A204.1 (cell line): ENCODE data around the gene TPSB2.
"Not testable (repeated sequence)": the region's sequence is repeated elsewhere in the genome, so short reads cannot be mapped to it uniquely, and the experiment has no call there.

Source experiments
- FAIRE-seq: peaks from 2 replicates; lab custom pipeline; 2012; peaks lifted over from hg19 to GRCh38; lab: Jason Lieb, UNC

Gene TPSB2

GRCh38 chr16:1240436-1240835, 10.5 kb upstream of the TPSB2 start, which contains the start of gene TPSAB1:
Gene TPSAB1 (plus strand): TSS chr16:1240705. CDS start chr16:1240939, 234 bp downstream.
- not testable (repeated sequence) for FAIRE-seq

- not testable (repeated sequence) for FAIRE-seq
These were observed 9.6 kb upstream of the TPSB2 start for GRCh38 chr16:1239575-1239974.

GRCh38 chr16:1238909-1239308, 8.9 kb upstream of the TPSB2 start:
- not testable (repeated sequence) for FAIRE-seq

- no peak for FAIRE-seq
These were observed 8.0 kb upstream of the TPSB2 start for GRCh38 chr16:1237990-1238389.

DNA sequence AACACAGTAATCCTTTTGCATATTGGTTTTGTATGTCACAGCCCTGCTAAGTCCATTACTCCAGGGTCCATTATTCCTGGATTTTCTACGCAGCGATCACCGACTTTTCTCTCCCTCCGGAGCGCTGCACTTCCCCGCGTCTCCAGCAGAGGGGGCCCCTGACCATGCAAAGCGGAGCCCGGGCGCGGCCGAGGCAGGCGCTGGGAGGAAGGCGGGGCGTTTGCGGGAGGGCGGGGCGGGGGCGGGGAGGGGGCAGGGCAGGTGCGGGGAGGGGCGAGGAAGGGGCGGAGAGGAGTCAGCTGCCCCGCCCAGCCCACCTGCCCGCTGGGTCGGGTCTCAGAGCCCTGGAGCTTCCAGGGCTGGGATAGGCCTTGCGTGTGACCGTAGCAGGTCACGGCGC, 6.7 kb upstream of the TPSB2 start:
- not testable (repeated sequence) for FAIRE-seq

GRCh38 chr16:1232049-1232748, 2.2 kb upstream of the TPSB2 start:
- FAIRE-seq, result not testable (repeated sequence)

DNA sequence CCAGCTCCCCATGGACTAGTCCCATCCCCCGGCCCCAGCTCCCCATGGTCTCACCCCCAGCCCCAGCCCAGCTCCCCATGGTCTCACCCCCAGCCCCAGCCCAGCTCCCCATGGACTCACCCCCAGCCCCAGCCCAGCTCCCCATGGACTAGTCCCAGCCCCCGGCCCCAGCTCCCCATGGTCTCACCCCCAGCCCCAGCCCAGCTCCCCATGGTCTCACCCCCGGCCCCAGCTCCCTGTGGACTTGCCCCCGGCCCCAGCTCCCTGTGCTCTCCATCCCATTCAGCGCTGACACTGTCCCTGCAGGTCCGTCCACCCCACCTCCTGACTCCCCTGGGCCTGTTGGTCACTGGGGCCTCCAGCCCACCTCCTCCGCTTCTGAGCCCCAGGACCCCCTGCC, 1.3 kb upstream of the TPSB2 start:
- not testable (repeated sequence) for FAIRE-seq

DNA sequence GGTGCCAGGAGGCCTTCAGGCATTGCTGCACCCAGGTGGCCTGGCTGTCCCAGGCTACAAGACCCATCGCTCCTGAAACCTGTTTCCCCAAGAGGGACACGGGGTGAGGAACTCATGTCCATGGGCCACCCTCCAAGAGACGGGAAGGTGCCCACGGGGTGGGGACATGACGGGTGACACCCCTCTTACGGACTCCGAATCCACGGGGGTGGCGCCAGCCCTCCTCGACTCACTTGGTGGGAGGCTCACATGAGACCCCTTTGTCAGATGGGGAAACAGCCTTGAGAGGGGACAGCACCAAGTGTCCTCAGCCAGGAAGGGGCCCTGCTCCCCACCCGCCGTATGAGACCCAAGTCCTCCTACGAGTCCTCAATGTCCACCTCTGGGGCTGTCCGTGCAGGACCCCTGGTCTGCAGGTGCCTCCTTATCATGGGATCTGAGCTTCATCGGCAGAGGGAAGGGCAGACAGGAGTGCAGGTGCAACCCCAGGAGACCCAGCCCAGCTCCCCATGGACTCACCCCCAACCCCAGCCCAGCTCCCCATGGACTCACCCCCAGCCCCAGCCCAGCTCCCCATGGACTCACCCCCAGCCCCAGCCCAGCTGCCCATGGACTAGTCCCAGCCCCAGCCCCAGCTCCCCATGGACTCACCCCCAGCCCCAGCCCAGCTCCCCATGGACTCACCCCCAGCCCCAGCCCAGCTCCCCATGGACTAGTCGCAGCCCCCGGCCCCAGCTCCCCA, 658 bp upstream of the TPSB2 start:
- FAIRE-seq, result not testable (repeated sequence)

DNA sequence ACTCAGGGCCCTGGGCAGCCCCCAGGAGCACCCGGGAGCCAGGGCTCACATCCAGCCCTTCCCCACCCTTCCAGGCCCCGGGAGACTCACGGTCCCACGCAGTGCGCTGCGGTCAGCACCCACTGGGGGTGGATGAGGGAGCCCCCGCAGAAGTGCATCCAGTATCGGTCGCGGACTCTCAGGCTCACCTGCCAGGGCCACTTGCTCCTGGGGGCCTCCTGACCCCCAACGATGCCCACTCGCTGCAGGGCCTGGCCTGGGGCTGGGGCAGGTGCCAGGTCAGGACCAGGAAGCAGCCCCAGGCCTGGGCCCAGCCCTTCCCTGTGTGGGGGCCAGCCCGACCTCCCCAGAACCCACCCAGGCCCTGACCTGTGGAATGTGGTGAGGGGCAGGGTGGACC, 508 bp downstream of the TPSB2 start:
- not testable (repeated sequence) for FAIRE-seq

- FAIRE-seq, result not testable (repeated sequence)
These were observed 1.8 kb downstream of the TPSB2 start for GRCh38 chr16:1228227-1228626.

GRCh38 chr16:1226692-1227091, 3.3 kb downstream of the TPSB2 start:
- not testable (repeated sequence) for FAIRE-seq

DNA sequence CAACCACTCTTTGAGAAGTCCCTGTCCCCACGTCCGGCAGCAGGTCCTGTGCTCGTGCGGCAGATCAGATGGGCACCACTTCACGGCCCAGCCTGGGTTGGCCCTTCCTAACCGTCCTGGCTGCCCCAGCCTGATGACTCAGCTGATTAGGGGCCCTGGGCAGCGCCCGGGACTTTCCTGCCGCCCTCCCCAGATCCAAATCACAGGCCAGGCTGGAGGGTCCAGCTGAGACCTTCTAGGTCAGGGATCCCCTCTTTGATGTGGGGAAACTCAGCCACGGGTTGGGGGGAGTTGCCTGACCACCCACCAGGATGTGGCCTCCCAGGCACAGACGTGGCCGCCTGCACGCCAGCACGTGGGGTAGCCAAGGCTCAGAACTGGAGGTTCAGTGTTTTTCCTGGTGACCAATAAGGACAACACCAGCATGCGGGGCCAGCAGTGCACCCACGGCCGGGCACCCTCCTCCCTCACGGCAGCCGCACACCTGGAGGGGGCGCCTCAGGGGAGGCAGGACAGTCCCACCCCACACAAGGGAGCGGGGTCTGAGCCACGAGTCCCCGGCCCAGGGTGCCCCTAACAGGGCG, 4.2 kb downstream of the TPSB2 start:
- not testable (repeated sequence) for FAIRE-seq

DNA sequence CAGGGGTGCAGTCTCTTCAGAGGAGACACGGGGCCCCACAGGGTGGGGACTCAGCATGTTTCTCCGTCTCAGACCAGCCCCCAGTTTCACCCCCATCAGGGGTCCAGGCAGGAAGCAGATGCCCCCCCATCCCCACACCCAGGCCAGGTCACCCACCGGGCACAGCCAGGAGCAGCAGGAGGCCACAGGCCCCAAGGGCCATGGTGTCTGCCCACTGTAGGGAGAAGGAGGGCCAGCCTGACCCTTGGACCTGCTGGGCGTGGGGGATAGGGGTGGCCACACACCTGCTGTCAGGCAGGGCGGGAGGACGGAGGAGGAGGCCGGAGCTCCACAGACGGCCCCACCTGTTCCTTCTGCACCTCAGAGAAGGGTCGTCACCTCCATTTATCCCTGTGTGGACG, 4.9 kb downstream of the TPSB2 start, which contains the start of gene TPSG1:
TSS of gene TPSG1 (minus strand) at position 218 of the 401 bp plus-strand sequence. CDS start at position 202, 16 bp downstream.
- no peak for FAIRE-seq

DNA sequence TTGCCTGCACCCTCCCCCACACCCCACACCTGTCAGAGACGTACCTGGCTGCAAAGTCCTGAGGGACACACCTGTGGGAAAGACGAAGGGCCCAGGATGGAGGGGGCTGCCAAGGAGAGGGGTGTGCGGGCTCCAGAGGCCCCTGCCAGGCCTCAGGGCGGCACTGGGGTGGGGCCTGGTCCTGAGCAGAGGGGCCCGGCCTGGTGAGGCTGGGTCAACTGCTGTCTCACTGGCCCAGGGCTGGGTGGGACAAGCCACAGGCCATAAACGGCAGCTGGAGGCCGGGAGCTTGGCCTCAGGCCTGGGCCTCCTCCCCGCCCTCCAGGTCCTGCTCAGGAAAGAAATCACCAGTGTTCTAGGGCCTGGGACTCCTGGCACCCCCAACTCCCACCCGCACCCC, 5.4 kb downstream of the TPSB2 start:
- FAIRE-seq, result no peak

- FAIRE-seq, result no peak
These were observed 6.4 kb downstream of the TPSB2 start for GRCh38 chr16:1223355-1224214.

- no peak for FAIRE-seq
These were observed 7.2 kb downstream of the TPSB2 start for GRCh38 chr16:1222553-1223354.

DNA sequence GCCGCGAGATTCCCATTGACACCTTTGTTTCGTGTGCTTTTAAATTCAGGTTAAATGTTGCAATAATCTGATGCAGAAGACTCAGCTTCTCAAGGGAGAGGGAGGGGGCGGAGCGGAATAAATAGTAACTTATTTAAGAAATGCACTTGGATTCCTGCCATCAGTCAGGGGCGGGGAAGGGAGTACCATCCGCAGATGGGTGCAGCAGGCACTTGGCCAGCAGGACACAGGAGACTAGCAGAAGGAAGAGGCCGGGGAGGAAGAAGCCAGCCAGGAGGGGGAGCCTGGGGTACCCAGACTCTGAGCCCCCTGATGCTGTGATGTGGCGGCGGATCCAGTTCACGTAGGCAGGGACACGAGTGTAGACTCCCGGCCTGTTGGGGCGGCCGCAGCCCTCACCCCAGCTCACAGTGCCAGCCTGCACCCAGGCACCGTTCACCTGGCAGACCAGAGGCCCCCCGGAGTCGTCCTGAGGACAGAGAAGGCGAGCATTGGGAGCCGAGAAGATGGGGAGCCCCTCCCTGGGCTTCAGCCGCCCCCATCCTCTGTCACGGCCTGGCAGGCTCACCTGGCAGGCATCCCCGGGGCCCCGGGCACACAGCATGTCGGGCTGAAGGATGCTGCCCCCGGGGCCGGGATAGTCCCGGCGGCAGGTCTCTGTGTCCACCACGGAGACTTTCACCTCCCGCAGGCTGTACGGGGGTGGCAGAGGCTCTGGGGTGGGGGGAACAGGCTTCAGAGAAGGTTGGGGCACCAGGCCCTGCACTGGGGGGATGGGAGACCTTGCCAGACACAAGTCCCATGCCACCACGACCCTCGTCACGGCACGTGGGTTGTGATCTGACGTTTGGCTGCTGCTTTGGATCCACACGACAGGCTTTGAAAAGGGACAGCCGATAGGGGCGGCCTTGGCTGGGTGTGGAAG, 8.1 kb downstream of the TPSB2 start:
- no peak for FAIRE-seq

DNA sequence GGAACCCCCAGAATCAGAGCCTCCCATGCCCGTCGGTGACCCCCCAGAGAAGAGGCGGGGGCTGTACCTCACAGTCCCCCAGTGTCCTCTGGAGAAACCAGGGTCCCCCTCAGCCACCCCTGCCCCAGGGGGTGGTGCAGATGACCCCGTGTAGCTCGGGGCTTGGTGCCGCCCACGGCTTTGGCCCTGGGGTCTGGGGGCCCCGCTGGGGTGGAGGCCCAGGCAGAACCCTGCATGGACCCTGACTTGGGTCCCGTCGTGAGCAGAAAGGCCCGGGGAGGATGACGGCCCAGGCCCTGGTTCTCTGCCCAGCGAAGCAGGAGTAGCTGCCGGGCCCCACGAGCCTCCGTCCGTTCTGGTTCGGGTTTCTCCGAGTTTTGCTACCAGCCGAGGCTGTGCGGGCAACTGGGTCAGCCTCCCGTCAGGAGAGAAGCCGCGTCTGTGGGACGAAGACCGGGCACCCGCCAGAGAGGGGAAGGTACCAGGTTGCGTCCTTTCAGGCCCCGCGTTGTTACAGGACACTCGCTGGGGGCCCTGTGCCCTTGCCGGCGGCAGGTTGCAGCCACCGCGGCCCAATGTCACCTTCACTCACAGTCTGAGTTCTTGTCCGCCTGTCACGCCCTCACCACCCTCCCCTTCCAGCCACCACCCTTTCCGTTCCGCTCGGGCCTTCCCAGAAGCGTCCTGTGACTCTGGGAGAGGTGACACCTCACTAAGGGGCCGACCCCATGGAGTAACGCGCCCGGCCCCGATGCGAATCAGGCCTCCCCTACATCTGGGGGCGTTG, 8.9 kb downstream of the TPSB2 start:
- FAIRE-seq, result no peak

GRCh38 chr16:1220098-1220728, 9.8 kb downstream of the TPSB2 start:
- no peak for FAIRE-seq
